ENCODE data around the gene HAUS5. TPM values are rescaled to one million over a fixed set of nuclear protein-coding genes. Genes with fewer than 3 reads are reported as not detected.

Gene HAUS5
- total RNA-seq, 1 donor from 2014 or later, result 19.7 TPM

DNA sequence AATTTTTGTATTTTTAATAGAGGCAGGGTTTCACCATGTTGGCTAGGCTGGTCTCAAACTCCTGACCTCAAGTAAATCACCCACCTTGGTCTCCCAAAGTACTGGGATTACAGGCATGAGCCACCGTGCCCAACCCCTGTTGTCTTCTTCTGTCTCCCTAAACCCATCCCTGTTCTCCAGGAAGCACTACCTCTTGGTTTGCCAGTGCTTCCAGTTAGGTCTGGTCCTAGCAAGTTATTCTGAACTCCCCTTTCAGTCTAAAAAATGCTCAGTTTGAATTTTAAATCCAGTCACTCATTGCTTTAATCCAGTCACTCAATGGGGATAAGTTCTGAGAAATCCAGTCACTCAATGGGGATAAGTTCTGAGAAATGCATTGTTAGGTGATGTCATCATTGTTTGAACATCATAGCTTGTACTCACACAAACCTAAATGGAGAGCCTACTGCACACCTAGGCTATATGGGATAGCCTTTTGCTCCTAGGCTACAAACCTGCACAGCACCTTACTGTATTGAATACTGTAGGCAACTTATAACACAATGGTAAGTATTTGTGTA is 41.0 kb upstream of the HAUS5 start:
- no peak overlapping the region for H3K4me3 ChIP-seq (ENCODE audit: low read depth, low read length)
- TF ChIP-seq CTCF (conservative IDR thresholded peaks at IDR 0.05; ENCODE audit: low read depth, low read length), result no peak
- no peak for DNase-seq (ENCODE audit: low read depth)

DNA sequence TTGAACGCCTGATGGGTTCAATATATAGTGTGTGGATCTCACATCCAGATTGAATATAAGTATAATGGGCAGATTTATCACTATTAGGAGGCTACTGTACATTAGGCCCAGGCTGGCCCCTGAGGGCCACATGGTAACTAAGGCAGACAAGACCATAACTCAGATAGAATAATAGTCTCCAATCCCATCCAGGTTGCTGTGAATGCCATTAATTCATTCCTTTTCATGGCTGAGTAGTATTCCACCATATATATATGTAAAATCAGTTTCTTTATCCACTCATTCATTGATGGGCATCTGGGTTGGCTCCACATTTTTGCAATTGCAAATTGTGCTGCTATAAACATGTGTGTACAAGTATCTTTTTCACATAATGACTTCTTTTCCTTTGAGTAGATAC is 34.6 kb upstream of the HAUS5 start:
- TF ChIP-seq CTCF (conservative IDR thresholded peaks at IDR 0.05; ENCODE audit: low read depth, low read length), result no peak
- no peak for DNase-seq (ENCODE audit: low read depth)
- no peak overlapping the region for H3K4me3 ChIP-seq (ENCODE audit: low read depth, low read length)

DNA sequence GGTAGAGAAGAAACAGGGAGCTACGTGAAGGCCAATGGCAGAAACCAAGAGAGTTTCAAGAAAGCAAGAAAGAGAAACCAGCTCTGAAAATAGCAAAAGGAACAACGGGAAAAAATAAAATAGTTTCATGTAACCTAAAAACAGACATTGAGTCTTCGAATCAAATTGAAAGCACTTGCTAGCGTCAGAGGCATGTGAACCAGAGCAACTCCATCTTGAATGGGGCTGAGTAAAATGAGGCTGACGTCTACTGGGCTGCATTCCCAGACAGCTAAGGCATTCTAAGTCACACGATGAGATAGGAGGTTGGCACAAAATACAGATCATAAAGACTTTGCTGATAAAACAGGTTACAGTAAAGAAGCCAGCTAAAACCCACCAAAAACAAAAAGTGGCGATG is 33.8 kb upstream of the HAUS5 start:
- H3K4me3 ChIP-seq (ENCODE audit: low read depth, low read length), result no peak overlapping the region
- DNase-seq (ENCODE audit: low read depth), result no peak
- TF ChIP-seq CTCF (conservative IDR thresholded peaks at IDR 0.05; ENCODE audit: low read depth, low read length), result no peak

GRCh38 chr19:35582760-35583159 is 29.8 kb upstream of the HAUS5 start:
- no peak for TF ChIP-seq CTCF (conservative IDR thresholded peaks at IDR 0.05; ENCODE audit: low read depth, low read length)
- DNase-seq (ENCODE audit: low read depth), result no peak
- no peak overlapping the region for H3K4me3 ChIP-seq (ENCODE audit: low read depth, low read length)

GRCh38 chr19:35585848-35586247 is 26.7 kb upstream of the HAUS5 start, which contains the start of gene PMIS2:
PMIS2 (plus strand) TSS chr19:35586173; CDS start chr19:35586260, 87 bp downstream.
- no peak for DNase-seq (ENCODE audit: low read depth)
- TF ChIP-seq CTCF (conservative IDR thresholded peaks at IDR 0.05; ENCODE audit: low read depth, low read length), result no peak
- H3K4me3 ChIP-seq (ENCODE audit: low read depth, low read length), result no peak within 1 kb of the TSS

GRCh38 chr19:35587321-35587720 is 25.2 kb upstream of the HAUS5 start:
- no peak for TF ChIP-seq CTCF (conservative IDR thresholded peaks at IDR 0.05; ENCODE audit: low read depth, low read length)
- no peak overlapping the region for H3K4me3 ChIP-seq (ENCODE audit: low read depth, low read length)
- DNase-seq (ENCODE audit: low read depth), result no peak

DNA sequence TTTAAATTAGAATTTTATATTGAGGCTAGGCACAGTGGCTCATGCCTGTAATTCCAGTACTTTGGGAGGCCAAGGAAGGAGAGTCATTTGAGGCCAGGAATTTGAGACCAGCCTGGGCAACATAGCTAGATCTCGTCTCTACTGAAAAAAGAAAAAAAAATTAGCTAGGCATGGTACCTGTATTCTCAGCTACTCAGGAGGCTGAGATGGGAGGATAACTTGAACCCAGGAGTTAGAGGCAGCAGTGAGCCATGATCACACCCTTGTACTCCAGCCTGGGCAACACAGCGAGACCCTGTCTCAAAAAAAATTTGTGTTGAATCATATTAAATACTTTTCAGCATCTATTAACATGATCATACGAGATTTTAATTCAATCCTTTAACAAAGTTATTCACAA is 21.7 kb upstream of the HAUS5 start:
- no peak for DNase-seq (ENCODE audit: low read depth)
- no peak for TF ChIP-seq CTCF (conservative IDR thresholded peaks at IDR 0.05; ENCODE audit: low read depth, low read length)
- H3K4me3 ChIP-seq (ENCODE audit: low read depth, low read length), result no peak overlapping the region

All from epithelial cell of proximal tubule (primary cell).